HT1080 (cell line): Measurements from ENCODE around the gene PHETA1. TPM values are rescaled to one million over a fixed set of nuclear protein-coding genes. Genes with fewer than 3 reads are reported as not detected.
A peak's percentile ranks its signal among the peaks of the same experiment; 100 is the strongest.

Experiments used
- DNase-seq: peaks from one replicate; pipeline ENCODE4 v3.0.0-alpha.2; 2015; ENCODE audit warnings: low read depth
- small RNA-seq: library from RNA; depleted of rRNA; stranded (forward); fragments of <200 nt; gene quantifications from one replicate; pipeline ENCODE3, GENCODE V24; 2014
- total RNA-seq: library from RNA; depleted of rRNA; stranded (reverse); fragments of >200 nt; shearing (Covaris generic); gene quantifications from 2 replicates; pipeline ENCODE4 v1.2.3, GENCODE V29; 2014; rRNA removed

Gene PHETA1
- total RNA-seq, 1 experiment from 2014 or later: 4.1 TPM

- DNase-seq: peak; percentile 53
Measured at GRCh38 chr12:111322336-111323250, 46.3 kb downstream of the PHETA1 start.

GRCh38 chr12:111321317-111321716 lies 47.6 kb downstream of the PHETA1 start:
- DNase-seq: no peak

DNA sequence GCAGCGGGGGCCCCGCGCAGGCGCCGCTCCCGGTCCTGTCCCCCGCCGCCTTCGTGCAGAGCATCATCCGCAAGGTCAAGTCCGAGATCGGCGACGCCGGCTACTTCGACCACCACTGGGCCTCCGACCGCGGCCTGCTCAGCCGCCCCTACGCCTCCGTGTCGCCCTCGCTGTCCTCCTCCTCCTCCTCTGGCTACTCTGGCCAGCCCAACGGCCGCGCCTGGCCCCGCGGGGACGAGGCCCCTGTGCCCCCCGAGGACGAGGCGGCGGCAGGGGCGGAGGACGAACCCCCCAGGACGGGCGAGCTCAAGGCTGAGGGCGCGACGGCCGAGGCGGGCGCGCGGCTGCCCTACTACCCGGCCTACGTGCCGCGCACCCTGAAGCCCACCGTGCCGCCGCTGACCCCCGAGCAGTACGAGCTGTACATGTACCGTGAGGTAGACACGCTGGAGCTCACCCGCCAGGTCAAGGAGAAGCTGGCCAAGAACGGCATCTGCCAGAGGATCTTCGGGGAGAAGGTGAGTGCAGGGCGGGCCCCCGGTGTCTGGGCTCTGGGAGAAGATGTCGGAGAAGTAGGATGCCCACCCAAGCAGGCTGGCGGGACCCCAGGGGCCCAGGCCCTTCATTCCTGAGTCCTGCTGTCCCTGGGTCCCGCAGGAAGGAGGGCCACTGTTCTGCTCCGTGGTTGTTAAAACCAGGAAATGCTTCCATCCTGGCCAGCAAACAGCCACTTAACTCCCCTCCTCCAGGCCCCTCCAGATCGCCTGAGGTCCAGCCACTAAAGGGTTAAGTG lies 48.4 kb downstream of the PHETA1 start:
- DNase-seq: no peak

DNA sequence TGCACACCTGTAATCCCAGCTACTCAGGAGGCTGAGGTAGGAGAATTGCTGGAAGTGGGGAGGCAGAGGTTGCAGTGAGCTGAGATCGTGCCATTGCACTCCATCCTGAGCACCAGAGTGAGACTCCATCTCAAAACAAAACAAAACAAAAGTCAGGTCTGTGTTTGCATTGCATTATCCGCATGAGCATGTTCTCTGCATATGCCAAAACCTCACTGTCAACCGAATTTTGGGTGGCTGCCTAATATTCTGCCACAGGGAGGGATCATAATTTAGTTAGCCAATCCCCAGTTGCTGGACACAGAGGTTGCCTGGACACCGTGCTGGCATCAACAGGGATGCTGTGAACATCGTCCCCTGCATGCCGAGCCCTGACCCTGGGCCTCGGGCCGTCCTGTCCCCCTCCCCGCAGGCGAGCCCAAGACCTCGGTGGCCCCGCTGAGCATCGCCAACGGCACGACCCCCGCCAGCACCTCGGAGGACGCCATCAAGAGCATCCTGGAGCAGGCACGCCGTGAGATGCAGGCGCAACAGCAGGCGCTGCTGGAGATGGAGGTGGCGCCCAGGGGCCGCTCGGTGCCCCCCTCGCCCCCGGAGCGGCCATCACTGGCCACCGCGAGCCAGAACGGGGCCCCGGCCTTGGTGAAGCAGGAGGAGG lies 49.2 kb downstream of the PHETA1 start:
- DNase-seq: no peak

DNA sequence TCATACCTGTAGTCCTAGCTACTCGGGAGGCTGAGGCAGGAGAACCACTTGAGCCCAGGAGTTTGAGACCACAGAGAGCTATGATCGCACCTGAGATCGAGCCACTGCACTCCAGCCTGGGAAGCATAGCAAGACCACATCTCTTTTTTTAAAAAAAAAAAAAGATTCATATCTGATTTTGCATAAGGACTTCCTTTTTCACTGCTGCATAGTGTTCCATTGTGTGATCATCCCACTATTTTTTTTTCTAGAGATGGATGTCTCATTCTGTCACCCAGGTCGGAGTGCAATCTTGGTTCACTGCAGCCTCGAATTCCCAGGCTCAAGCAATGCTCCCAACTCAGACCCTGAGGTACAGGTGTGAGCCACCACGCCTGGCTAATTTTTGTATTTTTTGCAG lies 50.4 kb downstream of the PHETA1 start:
- DNase-seq: no peak

GRCh38 chr12:111316671-111317070 lies 52.2 kb downstream of the PHETA1 start:
- DNase-seq: no peak

- peak; percentile 62 for DNase-seq
Measured at GRCh38 chr12:111314953-111315539, 53.8 kb downstream of the PHETA1 start.

- peak; percentile 55 for DNase-seq
Measured at GRCh38 chr12:111313833-111314259, 55.0 kb downstream of the PHETA1 start.

GRCh38 chr12:111312708-111313107 lies 56.2 kb downstream of the PHETA1 start:
- no peak for DNase-seq

GRCh38 chr12:111312016-111312415 lies 56.9 kb downstream of the PHETA1 start:
- DNase-seq: no peak

GRCh38 chr12:111311011-111311410 lies 57.9 kb downstream of the PHETA1 start:
- no peak for DNase-seq

Small RNAs within 50 kb of the gene (small RNA-seq; reads per million reads assigned to genes)
- not detected for gene RNA5SP373

Other genes with a start within 250 kb of the PHETA1 start
- 60.1 and 69.6 TPM in 2 replicates for gene SH2B3, start 36.8 kb upstream of the PHETA1 start, total RNA-seq
- gene ATXN2, start 230.2 kb upstream of the PHETA1 start, total RNA-seq: 12.3 and 18.9 TPM in 2 replicates